GM12874 (cell line): ENCODE measurements around the gene RITA1.

ENCODE experiments used
- TF ChIP-seq, protein P1 (sequence below): IDR thresholded peaks from 2 replicates; pipeline ENCODE4 v1.5.1; 2011; ENCODE audit warnings: low read depth, mild to moderate bottlenecking, control low read depth, low read length, moderate library complexity; ENCODE audit not compliant: insufficient read depth

The RITA1 gene, protein sequence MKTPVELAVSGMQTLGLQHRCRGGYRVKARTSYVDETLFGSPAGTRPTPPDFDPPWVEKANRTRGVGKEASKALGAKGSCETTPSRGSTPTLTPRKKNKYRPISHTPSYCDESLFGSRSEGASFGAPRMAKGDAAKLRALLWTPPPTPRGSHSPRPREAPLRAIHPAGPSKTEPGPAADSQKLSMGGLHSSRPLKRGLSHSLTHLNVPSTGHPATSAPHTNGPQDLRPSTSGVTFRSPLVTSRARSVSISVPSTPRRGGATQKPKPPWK

DNA sequence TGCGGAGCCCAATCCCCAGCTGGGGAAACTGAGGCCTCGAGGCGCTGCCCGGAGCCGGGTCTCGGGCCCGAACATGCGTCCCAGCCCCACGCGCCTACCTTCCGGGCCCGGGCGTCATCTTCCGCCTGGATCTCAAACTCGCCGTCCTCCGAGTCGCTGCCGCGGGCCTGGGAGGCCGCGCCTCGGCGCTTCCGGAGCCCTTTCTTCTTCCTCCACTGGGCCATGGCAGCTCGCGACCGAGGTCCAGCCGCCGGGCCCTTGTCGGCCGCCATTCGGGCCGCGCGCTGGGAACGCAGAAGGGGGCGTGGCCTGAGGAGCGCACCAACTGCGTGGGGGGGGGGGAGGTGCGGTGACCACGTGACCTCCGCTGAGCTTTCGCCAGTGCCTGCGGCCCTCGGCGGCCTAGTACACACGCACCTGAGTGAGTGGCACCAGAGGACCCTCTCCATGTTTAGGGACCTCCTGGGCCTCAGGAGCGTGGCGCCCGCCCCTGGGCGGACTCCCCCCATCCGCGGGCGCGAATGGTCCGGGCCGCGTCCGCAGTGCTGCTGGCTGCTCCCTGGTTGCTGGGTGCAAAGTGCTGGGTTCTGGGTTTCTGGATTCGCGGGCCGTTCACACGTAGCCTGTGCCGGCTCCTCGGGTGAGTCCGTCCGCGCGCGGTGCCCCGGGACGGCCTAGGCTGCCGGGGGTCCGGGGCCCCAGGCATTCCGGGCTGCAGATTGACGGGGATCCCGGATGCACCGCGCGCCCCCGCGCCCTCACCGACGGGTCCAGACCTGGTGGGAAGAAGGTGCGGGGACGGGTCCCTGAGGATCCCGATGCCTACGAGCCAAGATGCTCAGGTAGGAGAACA, at the start of gene RITA1, which contains the start of gene DDX54:
Gene RITA1 (plus strand): TSS at position 542 of the 853 bp plus-strand sequence. CDS start 1,026 bp downstream, outside the sequence.
Gene DDX54 (minus strand): TSS at position 299 of the 853 bp plus-strand sequence. CDS start 27 bp downstream, at position 272.
- TF ChIP-seq, protein P1, sequence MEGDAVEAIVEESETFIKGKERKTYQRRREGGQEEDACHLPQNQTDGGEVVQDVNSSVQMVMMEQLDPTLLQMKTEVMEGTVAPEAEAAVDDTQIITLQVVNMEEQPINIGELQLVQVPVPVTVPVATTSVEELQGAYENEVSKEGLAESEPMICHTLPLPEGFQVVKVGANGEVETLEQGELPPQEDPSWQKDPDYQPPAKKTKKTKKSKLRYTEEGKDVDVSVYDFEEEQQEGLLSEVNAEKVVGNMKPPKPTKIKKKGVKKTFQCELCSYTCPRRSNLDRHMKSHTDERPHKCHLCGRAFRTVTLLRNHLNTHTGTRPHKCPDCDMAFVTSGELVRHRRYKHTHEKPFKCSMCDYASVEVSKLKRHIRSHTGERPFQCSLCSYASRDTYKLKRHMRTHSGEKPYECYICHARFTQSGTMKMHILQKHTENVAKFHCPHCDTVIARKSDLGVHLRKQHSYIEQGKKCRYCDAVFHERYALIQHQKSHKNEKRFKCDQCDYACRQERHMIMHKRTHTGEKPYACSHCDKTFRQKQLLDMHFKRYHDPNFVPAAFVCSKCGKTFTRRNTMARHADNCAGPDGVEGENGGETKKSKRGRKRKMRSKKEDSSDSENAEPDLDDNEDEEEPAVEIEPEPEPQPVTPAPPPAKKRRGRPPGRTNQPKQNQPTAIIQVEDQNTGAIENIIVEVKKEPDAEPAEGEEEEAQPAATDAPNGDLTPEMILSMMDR: no peak

DNA sequence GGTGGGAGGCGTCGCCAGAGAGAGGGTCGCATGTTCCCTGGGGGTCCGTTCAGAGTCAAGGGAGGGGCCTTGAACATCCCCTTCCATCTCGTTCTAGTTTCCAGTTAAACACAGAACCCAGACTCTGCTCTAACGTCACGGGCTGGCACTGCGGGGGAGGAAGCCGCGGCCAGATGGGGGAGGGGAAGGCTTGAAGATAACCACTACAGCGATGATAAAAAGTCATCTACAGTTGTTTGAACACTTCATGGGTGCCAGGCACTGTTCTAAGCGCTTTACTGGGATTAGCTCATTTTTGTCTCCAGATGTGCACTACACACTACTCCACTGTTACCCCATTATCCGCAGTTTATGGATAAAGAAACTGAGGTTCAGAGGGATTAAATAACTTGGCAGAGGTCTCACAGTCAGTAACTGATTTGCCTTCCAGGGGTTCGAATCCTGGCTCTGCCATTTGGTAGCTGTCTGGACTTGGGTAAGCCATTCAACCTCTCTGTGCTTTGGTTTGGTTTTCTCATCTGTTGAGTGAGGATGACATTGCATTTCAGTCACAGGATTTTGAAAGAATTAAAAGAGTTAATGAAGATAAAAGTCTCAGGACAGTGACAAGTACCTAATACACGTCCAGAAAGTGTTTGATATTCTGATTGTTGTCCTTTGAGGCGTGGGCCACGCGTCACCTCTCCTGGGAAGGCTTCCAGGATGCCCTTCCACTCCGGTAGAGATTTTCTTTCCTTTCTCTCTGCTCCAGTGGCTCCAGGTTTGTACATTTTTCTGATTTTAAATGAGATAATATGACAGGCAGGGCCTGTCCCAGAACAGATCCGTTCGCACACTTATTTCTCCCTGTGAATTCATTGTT, 49.2 kb upstream of the RITA1 start:
- TF ChIP-seq, protein P1: no peak

DNA sequence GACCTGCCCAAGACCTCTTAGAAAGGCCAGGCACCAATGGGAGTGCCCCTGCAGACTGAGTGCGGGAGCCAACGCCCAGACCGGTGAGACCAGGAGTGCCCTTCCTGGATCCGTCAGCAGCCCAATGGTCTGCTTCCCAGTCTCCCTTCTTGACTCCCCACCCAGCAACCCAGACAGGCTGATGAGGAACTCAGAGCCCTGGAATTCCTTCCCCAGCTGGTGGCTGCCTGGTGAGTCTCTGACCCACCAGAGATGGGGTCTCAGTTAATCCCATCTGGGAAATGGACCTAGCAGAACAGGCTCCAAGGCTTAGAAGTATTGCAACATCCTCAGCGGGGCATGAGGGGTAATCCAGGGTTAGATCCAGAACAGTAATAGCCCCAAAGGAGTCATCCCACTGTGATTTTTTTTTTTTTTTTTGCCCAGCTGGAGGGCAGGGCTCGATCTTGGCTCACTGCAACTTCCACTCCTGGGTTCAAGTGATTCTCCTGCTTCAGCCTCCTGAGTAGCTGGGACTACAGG, 48.5 kb upstream of the RITA1 start:
- TF ChIP-seq, protein P1: no peak

DNA sequence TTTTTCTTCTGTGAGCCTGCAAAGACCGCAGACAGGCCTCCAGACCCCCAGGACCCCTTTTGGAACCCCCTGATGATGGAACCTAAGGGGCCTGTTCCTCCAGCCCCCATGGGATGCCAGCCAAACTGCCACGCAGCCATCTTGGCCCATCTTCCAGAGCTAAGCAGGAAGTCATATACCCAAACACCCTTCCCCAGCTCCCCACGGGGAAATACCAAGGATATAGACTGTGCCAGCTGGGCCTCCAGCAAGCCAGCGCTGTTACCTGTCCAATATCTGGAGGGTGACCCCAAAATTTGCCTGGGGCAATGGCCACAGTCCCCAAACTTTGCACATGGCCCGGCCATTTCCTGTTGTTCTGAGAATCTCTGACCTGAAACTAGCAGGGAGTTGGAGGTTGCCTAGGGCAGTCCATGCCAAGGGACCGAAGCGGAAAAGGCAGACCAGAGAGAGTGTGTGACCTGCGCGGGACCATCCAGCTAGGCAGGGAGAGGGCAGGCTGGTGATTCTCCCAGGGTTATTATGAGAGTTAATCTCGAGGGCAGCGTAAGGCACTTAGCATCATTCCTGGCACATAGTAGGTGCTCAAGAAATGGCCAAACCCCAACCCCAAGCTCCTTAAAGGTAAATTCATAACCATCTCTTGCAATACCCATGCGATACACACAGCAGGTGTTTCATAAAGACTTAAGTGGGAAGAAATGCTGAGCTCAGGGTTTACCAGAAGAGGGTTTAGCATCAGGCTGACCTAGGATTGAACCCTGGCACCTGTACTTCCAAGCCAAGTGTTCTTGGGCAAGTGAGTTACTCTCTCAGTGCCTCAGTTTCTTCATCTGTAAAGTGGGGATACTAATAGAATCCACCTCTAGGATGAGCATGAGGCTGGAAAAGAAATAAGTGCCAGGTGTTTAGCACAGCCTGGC, 47.4 kb upstream of the RITA1 start:
- TF ChIP-seq, protein P1: no peak

DNA sequence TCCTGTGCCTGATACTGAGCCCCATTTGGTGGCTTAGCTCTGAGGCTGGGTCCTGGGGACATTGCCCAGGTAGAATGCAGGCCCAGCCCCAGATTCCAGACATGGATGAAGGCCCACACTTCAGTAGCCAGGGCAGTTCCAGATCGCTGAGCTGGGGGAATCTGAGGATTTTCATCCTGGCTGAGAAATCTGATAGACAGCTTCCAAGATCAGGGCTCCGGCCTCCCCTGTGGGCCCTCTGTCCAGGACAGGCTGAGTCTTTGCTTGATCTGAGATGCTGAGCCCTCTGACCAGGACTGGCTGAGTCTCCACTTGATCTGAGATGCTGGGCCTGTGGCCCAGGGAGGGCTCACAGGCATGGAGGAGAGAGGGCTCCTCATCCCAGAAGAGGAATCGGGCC, 46.7 kb upstream of the RITA1 start:
- TF ChIP-seq, protein P1: no peak

DNA sequence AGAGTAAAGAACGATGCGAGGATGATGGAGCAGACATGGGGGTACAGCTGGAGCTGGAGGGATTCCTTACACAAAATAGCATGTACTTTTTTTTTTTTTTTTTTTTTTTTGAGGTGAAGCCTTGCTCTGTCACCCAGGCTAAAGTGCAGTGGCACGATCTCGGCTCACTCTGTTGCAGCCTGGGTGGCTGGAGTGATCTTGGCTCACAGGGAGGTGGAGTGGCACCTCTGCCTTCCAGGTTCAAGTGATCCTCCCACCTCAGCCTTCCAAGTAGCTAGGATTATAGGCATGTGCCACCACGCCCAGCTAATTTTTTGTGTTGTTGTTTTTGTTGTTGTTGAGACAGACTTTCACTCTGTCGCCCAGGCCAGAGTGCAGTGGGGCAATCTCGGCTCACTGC, 44.8 kb upstream of the RITA1 start:
- TF ChIP-seq, protein P1: no peak
